ENCODE measurements around the gene MTMR11.
A peak's percentile ranks its signal among the peaks of the same experiment; 100 is the strongest.
"Not testable (repeated sequence)": the region's sequence is repeated elsewhere in the genome, so short reads cannot be mapped to it uniquely, and the experiment has no call there.

The MTMR11 gene

GRCh38 chr1:149899460-149900284 lies 37.0 kb downstream of the MTMR11 start, which contains the start of gene BOLA1:
Gene BOLA1, plus strand, starts transcription at chr1:149899568. Its CDS starts 492 bp downstream, at chr1:149900060.
- peak; percentile 93 for DNase-seq

DNA sequence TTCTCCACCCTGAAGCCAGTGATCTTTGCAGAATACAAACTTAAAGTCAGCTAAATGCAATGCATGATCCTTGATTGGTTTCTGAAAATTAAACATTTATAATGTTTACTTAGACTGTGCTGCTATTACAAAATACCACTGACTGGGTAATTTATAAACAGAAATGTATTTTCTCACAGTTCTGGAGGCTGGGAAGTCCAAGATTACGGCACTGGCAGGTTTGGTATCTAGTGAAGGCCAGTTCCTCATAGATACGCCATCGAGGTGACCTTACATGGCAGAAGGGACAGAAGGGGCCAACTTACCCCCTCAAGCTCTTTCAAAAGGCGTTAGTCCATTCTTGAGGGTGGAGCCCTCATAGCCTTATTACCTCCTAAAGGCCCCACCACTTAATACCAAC lies 40.1 kb downstream of the MTMR11 start:
- DNase-seq, result no peak

DNA sequence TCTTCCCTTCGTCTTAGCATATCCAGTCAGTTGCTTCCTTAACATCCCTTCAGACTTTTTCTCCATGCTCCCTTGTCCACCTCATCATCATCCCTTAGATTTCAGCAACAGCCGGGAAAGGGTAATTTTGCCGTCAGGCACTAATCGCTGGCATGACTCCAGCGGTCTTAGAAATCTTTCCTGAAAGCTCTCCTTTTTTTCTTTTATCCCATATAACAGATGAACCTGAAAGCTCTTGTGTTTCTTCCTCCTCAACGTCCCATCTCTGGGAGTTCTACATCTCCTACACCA lies 47.7 kb downstream of the MTMR11 start:
- DNase-seq, result no peak

DNA sequence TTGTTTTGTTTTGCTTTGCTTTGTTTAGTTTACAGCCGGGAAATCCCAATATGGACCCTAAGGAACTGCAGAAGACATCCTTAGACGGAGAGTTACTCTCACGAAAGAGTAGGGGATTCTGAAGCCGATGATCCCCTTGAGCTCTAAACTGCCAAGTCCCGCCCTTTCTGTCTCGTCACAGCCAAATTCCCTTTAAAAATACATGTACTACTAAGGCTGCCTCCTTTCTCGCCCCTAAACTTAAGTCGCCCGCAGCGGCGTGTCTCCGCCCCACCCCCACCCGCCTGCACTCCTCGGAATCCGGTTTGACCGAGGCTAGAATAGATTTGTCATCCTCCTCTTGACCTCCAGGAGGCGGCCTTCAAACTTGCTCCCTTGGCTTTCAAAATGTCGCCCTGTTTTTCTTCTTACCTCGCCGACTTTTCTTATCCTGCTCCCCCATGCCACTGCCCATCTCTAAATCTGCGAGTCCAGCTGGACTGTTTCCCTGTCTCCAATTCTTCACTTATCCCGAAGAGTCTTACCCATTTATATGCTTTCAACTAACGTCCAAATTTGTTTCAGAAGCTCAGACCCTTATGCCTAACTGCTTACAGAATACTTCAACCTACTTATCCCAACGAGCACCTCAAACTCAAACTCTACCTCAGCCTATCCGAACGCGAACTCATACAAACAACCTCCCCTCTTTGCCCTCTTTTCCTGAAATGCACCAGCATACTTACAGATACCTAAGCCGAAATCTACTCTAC lies 48.3 kb downstream of the MTMR11 start:
- DNase-seq, result no peak

- no peak for DNase-seq
Measured at GRCh38 chr1:149887456-149888246, 49.0 kb downstream of the MTMR11 start.

- DNase-seq, result not testable (repeated sequence)
Measured at GRCh38 chr1:149887196-149887455, 49.6 kb downstream of the MTMR11 start.

- no peak for DNase-seq
Measured at GRCh38 chr1:149886396-149887195, 50.1 kb downstream of the MTMR11 start.

GRCh38 chr1:149886121-149886395 lies 50.6 kb downstream of the MTMR11 start:
- DNase-seq, result not testable (repeated sequence)

DNA sequence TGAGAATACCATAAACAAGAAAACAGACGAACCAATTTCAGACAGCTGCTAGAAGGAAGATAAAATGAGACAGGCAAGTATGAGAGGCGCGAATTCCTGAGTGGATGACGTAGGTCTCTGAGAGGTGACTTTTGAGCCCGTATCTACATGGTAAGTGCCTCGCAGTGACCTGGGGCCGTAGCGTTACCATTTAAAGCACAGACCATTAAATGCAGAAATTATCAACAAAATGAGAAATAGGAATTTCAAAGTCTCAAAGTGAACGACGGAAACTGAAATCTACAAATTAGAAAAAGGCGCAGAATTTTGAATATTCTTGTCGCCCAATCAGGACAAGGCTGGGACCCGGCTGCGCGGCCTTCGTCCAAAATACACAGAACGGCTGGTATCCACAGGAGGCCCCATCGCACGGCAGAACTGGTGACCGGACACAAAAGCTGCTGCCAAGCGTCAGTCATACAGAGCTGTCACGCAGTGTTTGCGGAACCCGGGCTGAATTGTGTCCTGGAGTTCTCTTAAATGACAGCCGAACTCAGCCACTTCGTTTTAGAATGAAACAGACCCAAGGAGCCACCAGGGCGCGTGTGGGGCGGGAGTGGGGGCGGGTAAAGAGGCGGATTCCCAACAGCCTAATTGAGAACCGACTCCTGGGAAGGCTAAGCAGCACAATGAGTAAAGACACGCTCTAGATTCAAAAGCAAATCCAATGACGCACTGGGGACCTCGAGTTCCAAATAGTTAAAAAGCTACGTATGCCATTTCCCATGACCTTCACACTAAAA lies 51.1 kb downstream of the MTMR11 start:
- DNase-seq, result no peak

DNA sequence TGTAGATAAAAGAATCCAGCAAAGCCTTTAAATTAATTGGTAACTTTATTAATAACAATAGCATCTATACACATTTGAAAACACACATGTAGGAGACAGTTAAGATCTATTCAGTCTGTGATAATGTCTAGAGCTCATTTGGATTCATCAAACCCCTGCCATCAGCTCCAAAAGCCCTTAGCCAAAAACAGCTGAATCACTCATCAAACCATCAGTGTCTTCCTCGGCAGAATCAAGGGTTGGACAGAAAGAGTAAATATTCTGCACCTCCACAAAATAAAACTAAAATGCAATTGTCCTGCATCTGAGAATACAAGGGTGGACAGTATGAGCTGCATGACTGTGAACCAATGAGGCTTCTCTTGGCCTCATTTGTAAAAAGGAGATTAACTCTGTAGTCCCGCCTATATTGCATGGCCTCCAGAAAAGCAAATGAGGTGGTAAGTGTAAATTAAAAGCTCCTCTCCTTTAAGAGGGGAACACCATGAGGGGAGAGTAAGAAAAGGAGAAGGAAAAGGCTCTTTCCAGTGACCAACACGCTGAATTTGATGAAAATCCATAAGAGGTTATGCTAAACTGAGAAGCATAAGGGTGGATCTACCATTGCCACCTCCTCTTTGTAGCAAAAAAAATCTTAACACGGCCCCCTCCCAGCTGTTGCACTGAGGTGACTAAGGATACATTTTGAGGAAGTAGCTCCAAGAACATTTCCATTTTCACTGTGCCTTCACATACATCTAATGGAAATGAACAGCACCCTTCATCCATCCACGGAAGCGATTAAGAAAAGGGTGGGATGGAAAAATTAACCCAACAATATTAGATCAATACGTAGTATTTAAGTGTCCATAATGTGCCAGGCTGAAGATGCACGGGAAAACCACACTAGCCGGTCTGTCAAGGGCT lies 52.0 kb downstream of the MTMR11 start:
- no peak for DNase-seq

DNA sequence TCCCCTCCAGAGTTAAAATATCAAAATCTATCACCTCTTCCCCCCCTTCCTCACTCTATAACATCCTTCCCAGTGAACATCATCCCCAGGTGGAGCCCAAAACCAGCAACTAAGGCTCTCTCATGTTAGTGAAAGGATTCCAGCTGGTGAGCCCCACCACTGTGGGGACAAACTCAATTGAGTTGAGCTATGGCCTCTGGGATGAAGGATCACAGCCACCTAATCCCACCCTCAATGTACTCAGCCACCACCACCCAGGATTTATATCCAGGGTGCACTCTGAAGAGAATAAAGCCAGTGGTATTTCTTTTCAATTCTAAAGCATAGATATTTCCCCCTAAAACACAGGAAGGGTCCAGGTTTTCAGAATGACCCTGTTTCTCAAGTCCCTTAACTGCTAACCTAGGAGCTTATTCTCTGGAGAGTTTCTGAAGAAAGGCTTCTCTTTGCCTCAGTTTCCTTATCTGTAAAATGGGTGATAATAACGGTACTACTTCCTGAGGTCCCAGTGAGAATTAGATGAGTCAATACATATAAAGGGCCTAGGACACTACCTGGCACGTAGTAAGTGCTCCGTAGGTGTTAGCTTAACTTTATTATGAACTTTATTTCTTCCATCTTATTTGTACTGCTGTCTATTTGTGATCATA lies 53.0 kb downstream of the MTMR11 start:
- no peak for DNase-seq

- no peak for DNase-seq
Measured at GRCh38 chr1:149881876-149882275, 54.8 kb downstream of the MTMR11 start.

DNA sequence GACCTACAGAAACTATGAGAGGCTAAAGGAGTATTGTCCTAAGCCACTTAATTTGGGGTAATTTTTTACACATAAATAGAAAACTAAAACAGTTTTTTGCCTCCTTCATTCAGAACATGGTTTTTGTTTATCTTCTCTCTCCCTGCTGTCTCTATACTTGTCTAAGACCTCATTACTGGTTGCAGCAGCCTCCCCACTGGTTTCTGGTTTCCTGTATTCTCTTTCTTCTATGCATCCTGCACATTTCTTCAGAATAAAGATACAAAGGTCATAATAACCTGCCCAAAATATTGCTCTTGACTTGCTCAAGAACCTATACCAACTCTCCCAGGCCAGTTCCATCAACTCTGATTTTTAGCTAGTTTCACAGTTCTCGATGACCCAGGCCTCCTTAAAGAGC lies 57.1 kb downstream of the MTMR11 start:
- DNase-seq, result no peak

All from 8988T (cell line).